ENCODE results near the gene KIAA0513.
"Not testable (repeated sequence)": the region's sequence is repeated elsewhere in the genome, so short reads cannot be mapped to it uniquely, and the experiment has no call there.

KIAA0513 gene

GRCh38 chr16:85051683-85052082 is 24.1 kb downstream of the KIAA0513 start:
- no peak for DNase-seq

- DNase-seq: no peak
These were observed 24.9 kb downstream of the KIAA0513 start for GRCh38 chr16:85052536-85052935.

- DNase-seq: not testable (repeated sequence)
These were observed 26.7 kb downstream of the KIAA0513 start for GRCh38 chr16:85054321-85054720.

GRCh38 chr16:85054948-85055492 is 27.4 kb downstream of the KIAA0513 start:
- no peak for DNase-seq

GRCh38 chr16:85055493-85056210 is 28.1 kb downstream of the KIAA0513 start:
- DNase-seq: no peak

- no peak for DNase-seq
These were observed 28.7 kb downstream of the KIAA0513 start for GRCh38 chr16:85056211-85056748.

DNA sequence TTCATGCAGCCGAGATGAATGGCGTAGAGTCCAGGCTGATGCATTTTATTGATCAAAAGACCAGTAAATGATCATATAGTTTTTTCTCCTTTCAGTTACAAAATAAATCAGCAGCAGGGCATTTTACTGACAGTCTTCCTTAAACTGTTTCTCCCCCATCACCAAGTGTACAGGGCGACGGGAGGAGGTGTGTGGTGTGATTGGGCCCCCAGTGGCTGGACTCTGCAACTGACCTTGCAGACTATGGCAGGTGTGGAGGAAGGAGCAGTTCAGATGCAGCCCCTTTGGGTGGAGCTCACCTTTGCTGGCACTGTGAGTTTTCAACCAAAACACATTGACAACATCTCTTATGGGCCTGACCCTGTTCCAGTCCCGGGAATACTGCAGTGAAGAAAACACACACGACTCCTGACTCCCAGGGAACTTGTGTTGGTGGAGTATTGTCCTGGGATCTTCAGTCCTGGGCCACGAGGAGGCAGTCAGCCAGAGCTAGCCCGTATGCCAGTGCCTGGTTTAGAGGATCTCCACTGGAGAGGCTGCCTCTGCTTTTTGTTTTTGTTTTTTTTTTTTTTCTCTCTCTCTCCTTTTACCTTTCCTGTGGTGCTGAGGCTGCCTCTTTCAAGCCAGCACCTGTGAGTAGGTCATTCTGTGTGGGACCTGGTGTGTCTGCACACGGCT is 29.8 kb downstream of the KIAA0513 start:
- no peak for DNase-seq

- no peak for DNase-seq
These were observed 30.4 kb downstream of the KIAA0513 start for GRCh38 chr16:85057948-85058347.

DNA sequence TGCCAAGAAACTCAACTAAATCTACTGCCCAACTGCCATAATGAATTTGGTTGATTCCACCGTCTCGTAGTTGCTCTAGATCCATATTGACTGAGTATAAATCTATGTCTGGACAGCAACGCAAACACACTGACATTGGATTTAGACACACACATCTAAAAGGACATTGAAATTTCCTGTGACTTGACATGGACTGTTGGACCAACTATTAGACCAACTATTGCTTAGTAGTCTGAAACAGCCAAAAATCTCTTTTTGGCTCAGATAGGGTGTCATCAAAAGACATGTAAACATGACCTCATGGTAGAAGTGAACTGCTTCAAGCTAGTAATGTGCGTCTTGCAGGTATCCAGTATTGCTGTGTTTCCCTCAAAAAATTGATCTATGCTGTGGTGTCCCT is 31.3 kb downstream of the KIAA0513 start:
- DNase-seq: no peak

GRCh38 chr16:85061566-85061965 is 34.0 kb downstream of the KIAA0513 start:
- DNase-seq: no peak

GRCh38 chr16:85062323-85062722 is 34.7 kb downstream of the KIAA0513 start:
- DNase-seq: no peak

DNA sequence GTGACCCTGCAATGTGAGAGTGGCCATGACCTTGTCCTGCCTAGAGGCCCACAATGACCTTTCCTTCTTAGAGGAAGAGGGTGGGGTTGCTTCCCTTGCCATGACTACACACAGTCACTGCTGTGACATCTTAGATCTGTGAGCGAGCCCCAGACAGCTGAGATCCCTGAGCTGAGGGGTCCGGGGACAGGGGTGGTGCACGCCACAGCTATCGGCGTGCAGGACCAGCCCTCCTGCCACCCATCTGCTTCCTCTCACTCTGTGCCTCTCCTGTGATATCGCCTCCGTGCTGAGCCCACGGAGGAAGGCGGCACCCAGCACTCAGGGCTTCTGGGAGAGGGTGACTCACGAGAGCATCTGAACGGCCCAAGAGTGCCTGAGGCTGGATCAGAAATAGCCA is 35.2 kb downstream of the KIAA0513 start:
- no peak for DNase-seq

- DNase-seq: no peak
These were observed 36.6 kb downstream of the KIAA0513 start for GRCh38 chr16:85064186-85064585.

DNA sequence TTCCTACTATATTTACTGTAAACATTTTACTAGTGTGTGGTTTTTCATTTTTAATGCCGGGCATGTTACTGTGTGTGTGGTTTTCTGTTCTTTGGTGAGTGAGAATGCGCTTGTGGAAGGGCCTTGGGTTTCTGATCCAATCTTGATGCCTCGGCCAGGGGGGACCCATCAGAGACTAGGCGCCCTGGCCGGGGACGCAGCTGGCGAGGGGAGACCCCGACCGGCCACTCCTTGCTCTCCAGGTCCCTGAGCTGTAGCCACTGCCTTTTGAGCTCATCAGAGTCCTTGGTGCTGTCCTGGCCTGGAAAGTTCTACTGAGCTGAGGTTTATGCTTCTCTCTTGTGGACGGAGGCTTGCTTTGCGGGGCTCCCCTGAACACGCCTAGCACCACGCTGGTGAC is 37.5 kb downstream of the KIAA0513 start:
- DNase-seq: no peak

DNA sequence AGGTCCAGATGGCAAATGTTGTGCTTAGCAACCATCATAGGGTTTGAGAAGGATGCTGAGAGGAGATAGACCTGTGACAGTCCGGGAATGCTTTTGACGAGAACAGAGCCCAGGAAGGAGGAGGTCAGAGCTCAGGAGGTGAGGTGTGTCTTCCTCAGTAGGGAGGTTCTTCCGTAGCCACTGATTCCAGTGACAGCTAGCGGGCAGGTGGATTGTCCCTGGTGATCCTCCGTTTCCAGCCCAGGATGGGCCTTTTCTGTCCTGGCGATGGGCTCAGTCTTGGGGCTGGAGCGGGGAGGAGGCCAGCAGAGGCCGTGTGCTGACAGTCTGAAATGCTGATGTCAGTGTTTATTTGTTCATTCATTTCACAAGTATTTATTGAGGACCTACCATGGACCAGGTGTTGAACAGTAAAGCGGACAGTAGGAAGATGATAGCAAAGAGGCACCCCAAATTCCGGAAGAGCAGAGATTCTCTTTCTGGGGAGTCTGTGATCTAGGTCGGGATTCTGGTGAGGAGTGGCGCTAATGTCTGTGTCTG is 38.8 kb downstream of the KIAA0513 start:
- no peak for DNase-seq

DNA sequence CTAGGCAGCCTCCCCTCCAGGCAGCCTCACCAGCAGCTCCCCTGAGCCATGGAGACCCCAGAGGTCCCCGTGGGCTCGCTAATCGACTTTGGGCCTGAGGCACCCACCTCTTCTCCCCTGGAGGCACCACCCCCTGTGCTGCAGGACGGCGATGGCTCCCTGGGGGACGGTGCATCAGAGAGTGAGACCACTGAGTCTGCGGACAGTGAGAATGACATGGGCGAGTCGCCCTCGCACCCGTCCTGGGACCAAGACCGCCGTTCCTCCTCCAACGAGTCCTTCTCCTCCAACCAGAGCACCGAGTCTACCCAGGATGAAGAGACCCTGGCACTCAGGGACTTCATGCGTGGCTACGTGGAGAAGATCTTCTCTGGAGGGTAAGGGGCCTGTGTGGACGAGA is 39.4 kb downstream of the KIAA0513 start:
- DNase-seq: no peak

- no peak for DNase-seq
These were observed 39.8 kb downstream of the KIAA0513 start for GRCh38 chr16:85067426-85067825.

- DNase-seq: no peak
These were observed 41.2 kb downstream of the KIAA0513 start for GRCh38 chr16:85068746-85069145.

DNA sequence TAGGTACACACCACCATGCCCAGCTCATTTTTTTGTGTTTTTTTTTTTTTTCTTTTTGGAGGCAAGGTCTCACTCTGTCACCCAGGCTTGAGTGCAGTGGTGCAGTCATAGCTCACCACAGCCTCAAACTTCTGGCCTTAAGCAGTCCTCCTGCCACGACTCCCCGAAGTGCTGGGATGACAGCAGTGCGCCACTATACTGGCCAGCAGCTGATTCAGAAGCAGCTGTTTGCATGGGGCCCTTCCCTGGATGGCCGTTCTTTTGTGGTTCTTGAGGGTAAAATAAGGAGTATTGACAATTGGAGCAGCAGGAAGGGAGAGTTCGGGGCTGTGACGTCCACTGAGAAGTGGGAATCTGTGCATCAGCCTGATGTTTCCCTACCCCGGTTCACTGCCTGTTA is 41.6 kb downstream of the KIAA0513 start:
- no peak for DNase-seq

- no peak for DNase-seq
These were observed 44.7 kb downstream of the KIAA0513 start for GRCh38 chr16:85072076-85072860.

GRCh38 chr16:85072947-85073346 is 45.4 kb downstream of the KIAA0513 start:
- DNase-seq: no peak

GRCh38 chr16:85074225-85074914 is 46.8 kb downstream of the KIAA0513 start:
- DNase-seq: no peak

All from DMS153 (cell line).